Fibroblast of lung (primary cell): Measurements from ENCODE around the gene WSB2. TPM values are rescaled to one million over a fixed set of nuclear protein-coding genes. Genes with fewer than 3 reads are reported as not detected.

ENCODE experiments used
- DNase-seq, 2 donors: peaks; one replicate each; pipeline versions ENCODE4 v3.0.0 to v3.0.0-alpha.2; 2010; ENCODE audit warnings: low read depth in 2 of 2
- H2AFZ ChIP-seq: 2 replicates; pipeline ENCODE4 v1.5.1; 2012; ENCODE audit warnings: low read length, control low read depth, inconsistent platforms
- H3K27ac ChIP-seq: 2 replicates; pipeline ENCODE4 v1.5.1; 2011; ENCODE audit warnings: low read length, control low read depth; ENCODE audit not compliant: insufficient read depth
- H3K27me3 ChIP-seq: 2 replicates; pipeline ENCODE4 v1.5.1; 2011; ENCODE audit warnings: mild to moderate bottlenecking, low read length; ENCODE audit not compliant: control insufficient read depth, insufficient read depth
- H3K36me3 ChIP-seq: 2 replicates; pipeline ENCODE4 v1.5.1; 2011; ENCODE audit warnings: low read length; ENCODE audit not compliant: control insufficient read depth, insufficient read depth
- H3K4me1 ChIP-seq: 2 replicates; pipeline ENCODE4 v1.5.1; 2011; ENCODE audit warnings: low read length; ENCODE audit not compliant: control insufficient read depth, insufficient read depth; ENCODE audit errors: extremely low read depth
- H3K4me2 ChIP-seq: 2 replicates; pipeline ENCODE4 v1.5.1; 2011; ENCODE audit warnings: low read length, control low read depth; ENCODE audit not compliant: insufficient read depth; ENCODE audit errors: extremely low read depth
- H3K4me3 ChIP-seq, 4 experiments: fragments of 200-600 bp in 1 of 4; sonication (generic) in 1 of 4; replicated peaks in 1 of 4; 2 replicates each; pipeline ENCODE4 v1.5.1; 2011 to 2016; ENCODE audit warnings: low read length in 4 of 4, low read depth in 3 of 4, mild to moderate bottlenecking in 3 of 4, control low read depth in 2 of 4, inconsistent platforms in 1 of 4, mixed read lengths in 1 of 4; ENCODE audit not compliant: insufficient read depth in 1 of 4; ENCODE audit errors: control extremely low read depth in 1 of 4
- H3K79me2 ChIP-seq: 2 replicates; pipeline ENCODE4 v1.5.1; 2012; ENCODE audit warnings: mild to moderate bottlenecking, low read length, inconsistent platforms; ENCODE audit not compliant: control insufficient read depth, insufficient read depth
- H3K9ac ChIP-seq: 2 replicates; pipeline ENCODE4 v1.5.1; 2011; ENCODE audit warnings: mild to moderate bottlenecking, low read length, control low read depth; ENCODE audit not compliant: insufficient read depth
- H3K9me3 ChIP-seq: 2 replicates; pipeline ENCODE4 v1.5.1; 2012; ENCODE audit warnings: low read depth, low read length; ENCODE audit not compliant: control insufficient read depth, insufficient read depth
- H4K20me1 ChIP-seq: 2 replicates; pipeline ENCODE4 v1.5.1; 2011; ENCODE audit warnings: low read length; ENCODE audit not compliant: control insufficient read depth, insufficient read depth; ENCODE audit errors: extremely low read depth
- EZH2 ChIP-seq: IDR thresholded peaks from 2 replicates; pipeline ENCODE4 v1.5.1; 2012; ENCODE audit warnings: low read length, control low read depth, mild to moderate bottlenecking; ENCODE audit errors: missing control alignments
- polyA minus RNA-seq: library from RNA; depleted of rRNA, polyadenylated mRNA; stranded (reverse); fragments of >200 nt; gene quantifications from 2 replicates; pipeline ENCODE4 v1.2.3, GENCODE V29; 2011; ENCODE audit warnings: low replicate concordance
- polyA plus RNA-seq, 2 donors: library from polyadenylated mRNA; depleted of rRNA in 1 of 2; stranded (reverse) in 1 of 2; unstranded in 1 of 2; fragments of >200 nt; gene quantifications; 2 replicates each; pipeline ENCODE4 v1.2.1, GENCODE V29; 2011 to 2012; ENCODE audit warnings: missing spikeins in 1 of 2
- total RNA-seq: library from RNA; depleted of rRNA; stranded (reverse); fragments of >200 nt; gene quantifications from 2 replicates; pipeline ENCODE4 v1.2.1, GENCODE V29; 2014
- TF ChIP-seq, protein P1 (sequence below), 2 donors: IDR thresholded peaks in 1 of 2; conservative IDR thresholded peaks in 1 of 2; 1 replicate in 1 of 2; 2 replicates in 1 of 2; pipeline ENCODE4 v1.5.1; 2011 to 2012; ENCODE audit warnings: low read length in 2 of 2, control low read depth in 1 of 2, inconsistent platforms in 1 of 2, low read depth in 1 of 2, mild to moderate bottlenecking in 1 of 2

The WSB2 gene
- total RNA-seq: 77.3 and 122 TPM in 2 replicates
- 118 and 162 TPM in 2 replicates for polyA plus RNA-seq
- 75.3 and 104 TPM in 2 replicates for polyA plus RNA-seq (2012)
- 313 and 497 TPM in 2 replicates for polyA minus RNA-seq

GRCh38 chr12:118061011-118061872, at the start of gene WSB2:
TSS of gene WSB2 (minus strand) at chr12:118061179. CDS start at chr12:118061048, 131 bp downstream.
- Histone ChIP-seq H3K4me1 (peaks cover 3% of the 10 kb centered on the region), H3K9me3 (no peaks in the 10 kb centered on the region), H2AFZ (peak within 1 kb of the TSS; percentile 58), H3K4me2 (peak within 1 kb of the TSS; percentile 99), H3K79me2 (peaks cover 46% of the 10 kb centered on the region), H3K9ac (peak within 1 kb of the TSS; percentile 91), H3K4me3 (peak within 1 kb of the TSS; percentile 89 to 90 (median 90)), H3K27me3 (no peaks in the 10 kb centered on the region), H3K36me3 (no peaks in the 10 kb centered on the region), H3K27ac (peak within 1 kb of the TSS; percentile 96), H4K20me1 (no peaks in the 10 kb centered on the region)
- TF ChIP-seq EZH2: no peak
- TF ChIP-seq, protein P1, sequence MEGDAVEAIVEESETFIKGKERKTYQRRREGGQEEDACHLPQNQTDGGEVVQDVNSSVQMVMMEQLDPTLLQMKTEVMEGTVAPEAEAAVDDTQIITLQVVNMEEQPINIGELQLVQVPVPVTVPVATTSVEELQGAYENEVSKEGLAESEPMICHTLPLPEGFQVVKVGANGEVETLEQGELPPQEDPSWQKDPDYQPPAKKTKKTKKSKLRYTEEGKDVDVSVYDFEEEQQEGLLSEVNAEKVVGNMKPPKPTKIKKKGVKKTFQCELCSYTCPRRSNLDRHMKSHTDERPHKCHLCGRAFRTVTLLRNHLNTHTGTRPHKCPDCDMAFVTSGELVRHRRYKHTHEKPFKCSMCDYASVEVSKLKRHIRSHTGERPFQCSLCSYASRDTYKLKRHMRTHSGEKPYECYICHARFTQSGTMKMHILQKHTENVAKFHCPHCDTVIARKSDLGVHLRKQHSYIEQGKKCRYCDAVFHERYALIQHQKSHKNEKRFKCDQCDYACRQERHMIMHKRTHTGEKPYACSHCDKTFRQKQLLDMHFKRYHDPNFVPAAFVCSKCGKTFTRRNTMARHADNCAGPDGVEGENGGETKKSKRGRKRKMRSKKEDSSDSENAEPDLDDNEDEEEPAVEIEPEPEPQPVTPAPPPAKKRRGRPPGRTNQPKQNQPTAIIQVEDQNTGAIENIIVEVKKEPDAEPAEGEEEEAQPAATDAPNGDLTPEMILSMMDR (conservative IDR thresholded peaks at IDR 0.05 in 1 of 2, IDR thresholded peaks at IDR 0.05 in 1 of 2; ENCODE audit: low read depth in 1 of 2, low read length in 2 of 2): no peak
- DNase-seq: peak; percentile 71

GRCh38 chr12:118109088-118109487, 48.1 kb upstream of the WSB2 start:
- Histone ChIP-seq H3K4me3 (no peak overlapping the region), H2AFZ (no peak overlapping the region), H3K4me2 (no peak overlapping the region), H3K36me3 (no peaks in the 10 kb centered on the region), H3K4me1 (peaks cover 2% of the 10 kb centered on the region), H3K9me3 (no peaks in the 10 kb centered on the region), H3K27ac (no peak overlapping the region), H3K79me2 (no peaks in the 10 kb centered on the region), H3K9ac (no peak overlapping the region), H3K27me3 (no peaks in the 10 kb centered on the region), H4K20me1 (no peaks in the 10 kb centered on the region)
- no peak for DNase-seq
- TF ChIP-seq, protein P1 (conservative IDR thresholded peaks at IDR 0.05 in 1 of 2, IDR thresholded peaks at IDR 0.05 in 1 of 2; ENCODE audit: low read depth in 1 of 2, low read length in 2 of 2): no peak
- no peak for TF ChIP-seq EZH2

- H3K9ac ChIP-seq: no peak overlapping the region
- no peaks in the 10 kb centered on the region for H3K9me3 ChIP-seq
- H3K36me3 ChIP-seq: no peaks in the 10 kb centered on the region
- H3K4me2 ChIP-seq: no peak overlapping the region
- H3K4me1 ChIP-seq: peaks cover 2% of the 10 kb centered on the region
- no peak for DNase-seq
- no peak overlapping the region for H3K4me3 ChIP-seq
- H3K27ac ChIP-seq: no peak overlapping the region
- no peaks in the 10 kb centered on the region for H4K20me1 ChIP-seq
- TF ChIP-seq EZH2: no peak
- TF ChIP-seq, protein P1 (conservative IDR thresholded peaks at IDR 0.05 in 1 of 2, IDR thresholded peaks at IDR 0.05 in 1 of 2; ENCODE audit: low read depth in 1 of 2, low read length in 2 of 2): no peak
- no peak overlapping the region for H2AFZ ChIP-seq
- no peaks in the 10 kb centered on the region for H3K79me2 ChIP-seq
- no peaks in the 10 kb centered on the region for H3K27me3 ChIP-seq
Measured at GRCh38 chr12:118107694-118108093, 46.7 kb upstream of the WSB2 start.
